KMS-11 (cell line): Measurements from ENCODE around the gene DNAAF3.
"Not testable (repeated sequence)": the region's sequence is repeated elsewhere in the genome, so short reads cannot be mapped to it uniquely, and the experiment has no call there.

ENCODE experiments used
- H2AFZ ChIP-seq: fragments of 200-600 bp; sonication (generic); 2 replicates; pipeline ENCODE4 v1.6.1; 2016; ENCODE audit warnings: antibody characterized with exemption, mixed run types, low read depth
- H3K27ac ChIP-seq: fragments of 200-600 bp; sonication (generic); 2 replicates; pipeline ENCODE4 v1.6.1; 2016; ENCODE audit warnings: mild to moderate bottlenecking, mixed run types
- H3K27me3 ChIP-seq: fragments of 200-600 bp; sonication (generic); 2 replicates; pipeline ENCODE4 v1.6.1; 2017; ENCODE audit warnings: mild to moderate bottlenecking, low read depth, mixed run types, moderate library complexity; ENCODE audit not compliant: insufficient read depth
- H3K36me3 ChIP-seq: fragments of 200-600 bp; sonication (generic); 2 replicates; pipeline ENCODE4 v1.6.1; 2017; ENCODE audit warnings: mild to moderate bottlenecking, mixed run types; ENCODE audit not compliant: insufficient read depth
- H3K4me1 ChIP-seq: fragments of 200-600 bp; sonication (generic); 2 replicates; pipeline ENCODE4 v1.6.1; 2016; ENCODE audit warnings: mild to moderate bottlenecking, low read depth, mixed run types; ENCODE audit not compliant: poor library complexity, severe bottlenecking
- H3K4me2 ChIP-seq: fragments of 200-600 bp; sonication (generic); 2 replicates; pipeline ENCODE4 v1.7.0; 2016; ENCODE audit warnings: mild to moderate bottlenecking, mixed run types
- H3K4me3 ChIP-seq: fragments of 200-600 bp; sonication (generic); IDR thresholded peaks from 2 replicates; pipeline ENCODE4 v1.6.1; 2017; ENCODE audit warnings: low read depth, low read length, mixed read lengths; ENCODE audit not compliant: insufficient read depth
- H3K79me2 ChIP-seq: fragments of 200-600 bp; sonication (generic); 2 replicates; pipeline ENCODE4 v1.6.1; 2016; ENCODE audit warnings: low read depth, mixed run types; ENCODE audit not compliant: insufficient read depth
- H3K9ac ChIP-seq: fragments of 200-600 bp; sonication (generic); 2 replicates; pipeline ENCODE4 v1.6.1; 2016; ENCODE audit warnings: mild to moderate bottlenecking, mixed run types
- H4K20me1 ChIP-seq: fragments of 200-600 bp; sonication (generic); 2 replicates; pipeline ENCODE4 v1.6.1; 2016; ENCODE audit warnings: mild to moderate bottlenecking, mixed run types; ENCODE audit not compliant: insufficient read depth
- TF ChIP-seq, protein P1 (sequence below): fragments of 200-600 bp; sonication (generic); conservative IDR thresholded peaks from 2 replicates; pipeline ENCODE4 v1.6.1; 2017; ENCODE audit warnings: low read depth, mild to moderate bottlenecking, antibody characterized with exemption, low read length, moderate library complexity, mixed read lengths

Gene DNAAF3

GRCh38 chr19:55157064-55157908, 9.1 kb downstream of the DNAAF3 start, which contains the start of gene TNNI3:
Gene TNNI3, minus strand, starts transcription at chr19:55157732. Its CDS starts 143 bp downstream, at chr19:55157589.
- Histone ChIP-seq H2AFZ (no peak within 1 kb of the TSS), H3K9ac (no peak within 1 kb of the TSS), H4K20me1 (no peaks in the 10 kb centered on the region)

GRCh38 chr19:55156202-55157063, 10.0 kb downstream of the DNAAF3 start:
- Histone ChIP-seq H3K4me3 (no peak overlapping the region), H3K4me1 (no peaks in the 10 kb centered on the region)

More at GRCh38 chr19:55157064-55157908, 9.1 kb downstream of the DNAAF3 start, which contains the start of gene TNNI3:
- Histone ChIP-seq H3K79me2 (no peaks in the 10 kb centered on the region), H3K4me2 (no peak within 1 kb of the TSS), H3K4me3 (no peak within 1 kb of the TSS), H3K4me1 (no peaks in the 10 kb centered on the region), H3K27me3 (peaks cover 32% of the 10 kb centered on the region), H3K36me3 (no peaks in the 10 kb centered on the region), H3K27ac (no peak within 1 kb of the TSS)
- TF ChIP-seq, protein P1, sequence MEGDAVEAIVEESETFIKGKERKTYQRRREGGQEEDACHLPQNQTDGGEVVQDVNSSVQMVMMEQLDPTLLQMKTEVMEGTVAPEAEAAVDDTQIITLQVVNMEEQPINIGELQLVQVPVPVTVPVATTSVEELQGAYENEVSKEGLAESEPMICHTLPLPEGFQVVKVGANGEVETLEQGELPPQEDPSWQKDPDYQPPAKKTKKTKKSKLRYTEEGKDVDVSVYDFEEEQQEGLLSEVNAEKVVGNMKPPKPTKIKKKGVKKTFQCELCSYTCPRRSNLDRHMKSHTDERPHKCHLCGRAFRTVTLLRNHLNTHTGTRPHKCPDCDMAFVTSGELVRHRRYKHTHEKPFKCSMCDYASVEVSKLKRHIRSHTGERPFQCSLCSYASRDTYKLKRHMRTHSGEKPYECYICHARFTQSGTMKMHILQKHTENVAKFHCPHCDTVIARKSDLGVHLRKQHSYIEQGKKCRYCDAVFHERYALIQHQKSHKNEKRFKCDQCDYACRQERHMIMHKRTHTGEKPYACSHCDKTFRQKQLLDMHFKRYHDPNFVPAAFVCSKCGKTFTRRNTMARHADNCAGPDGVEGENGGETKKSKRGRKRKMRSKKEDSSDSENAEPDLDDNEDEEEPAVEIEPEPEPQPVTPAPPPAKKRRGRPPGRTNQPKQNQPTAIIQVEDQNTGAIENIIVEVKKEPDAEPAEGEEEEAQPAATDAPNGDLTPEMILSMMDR, result no peak

DNA sequence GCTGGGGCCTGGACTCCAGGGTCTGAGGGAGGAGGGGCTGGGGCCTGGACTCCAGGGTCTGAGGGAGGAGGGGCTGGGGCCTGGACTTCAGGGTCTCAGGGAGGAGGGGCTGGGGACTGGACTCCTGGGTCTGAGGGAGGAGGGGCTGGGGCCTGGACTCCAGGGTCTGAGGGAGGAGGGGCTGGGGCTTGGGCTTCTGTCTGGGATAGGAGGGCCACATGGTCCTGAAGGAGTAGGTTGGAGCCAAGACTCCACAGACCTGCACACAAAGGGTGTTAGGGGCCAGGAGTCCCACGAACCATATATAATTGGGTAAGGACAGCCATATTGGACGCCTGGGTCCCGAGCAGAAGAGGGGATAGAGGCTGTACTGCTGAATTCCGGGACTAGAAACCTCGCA, 10.6 kb downstream of the DNAAF3 start:
- not testable (repeated sequence) for H2AFZ ChIP-seq, H3K9ac ChIP-seq, H4K20me1 ChIP-seq, H3K4me2 ChIP-seq, H3K27ac ChIP-seq, H3K79me2 ChIP-seq, H3K36me3 ChIP-seq, H3K4me3 ChIP-seq, H3K4me1 ChIP-seq
- H3K27me3 ChIP-seq, result peaks cover 30% of the 10 kb centered on the region

More at GRCh38 chr19:55156202-55157063, 10.0 kb downstream of the DNAAF3 start:
- H3K79me2 ChIP-seq, result no peaks in the 10 kb centered on the region
- peaks cover 30% of the 10 kb centered on the region for H3K27me3 ChIP-seq
- no peak overlapping the region for H3K9ac ChIP-seq
- no peaks in the 10 kb centered on the region for H3K36me3 ChIP-seq
- no peak overlapping the region for H2AFZ ChIP-seq
- no peak overlapping the region for H3K4me2 ChIP-seq
- TF ChIP-seq, protein P1, result no peak
- H4K20me1 ChIP-seq, result no peaks in the 10 kb centered on the region
- no peak overlapping the region for H3K27ac ChIP-seq

DNA sequence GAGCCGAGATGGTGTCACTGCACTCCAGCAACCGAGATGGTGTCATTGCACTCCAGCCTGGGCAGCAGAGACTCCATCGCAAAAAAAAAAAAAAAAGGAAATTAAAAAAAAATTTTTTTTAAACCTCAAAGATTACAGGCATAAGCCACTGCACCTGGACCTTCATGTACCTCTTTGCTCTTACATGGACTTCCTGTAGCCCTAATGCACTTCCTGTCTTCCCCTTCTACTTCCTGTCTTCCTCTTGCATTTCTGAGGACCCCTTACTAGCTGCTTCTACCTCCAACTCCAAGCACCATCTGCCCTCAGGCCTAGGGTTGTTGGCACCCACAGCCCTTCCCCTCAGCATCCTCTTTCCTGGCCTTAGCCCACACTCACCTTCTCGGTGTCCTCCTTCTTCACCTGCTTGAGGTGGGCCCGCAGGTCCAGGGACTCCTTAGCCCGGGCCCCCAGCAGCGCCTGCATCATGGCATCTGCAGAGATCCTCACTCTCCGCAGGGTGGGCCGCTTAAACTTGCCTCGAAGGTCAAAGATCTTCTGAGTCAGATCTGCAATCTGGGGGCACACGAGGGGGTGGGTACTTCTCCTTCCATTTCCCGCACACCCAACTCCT, 12.7 kb downstream of the DNAAF3 start:
- TF ChIP-seq, protein P1, result no peak
- Histone ChIP-seq H2AFZ (no peak overlapping the region), H3K27ac (no peak overlapping the region), H3K79me2 (no peaks in the 10 kb centered on the region), H3K36me3 (no peaks in the 10 kb centered on the region), H3K27me3 (peaks cover 33% of the 10 kb centered on the region; the same call in 1 of the 2 replicates), H4K20me1 (no peaks in the 10 kb centered on the region), H3K9ac (no peak overlapping the region), H3K4me1 (no peaks in the 10 kb centered on the region), H3K4me3 (no peak overlapping the region), H3K4me2 (no peak overlapping the region)
